Measurements from ENCODE around the gene RTKN2. TPM values are rescaled to one million over a fixed set of nuclear protein-coding genes. Genes with fewer than 3 reads are reported as not detected.

The RTKN2 gene
- total and polyA plus RNA-seq, 4 donors: 0.05 to 0.93 (median 0.17) TPM; not detected in 1

DNA sequence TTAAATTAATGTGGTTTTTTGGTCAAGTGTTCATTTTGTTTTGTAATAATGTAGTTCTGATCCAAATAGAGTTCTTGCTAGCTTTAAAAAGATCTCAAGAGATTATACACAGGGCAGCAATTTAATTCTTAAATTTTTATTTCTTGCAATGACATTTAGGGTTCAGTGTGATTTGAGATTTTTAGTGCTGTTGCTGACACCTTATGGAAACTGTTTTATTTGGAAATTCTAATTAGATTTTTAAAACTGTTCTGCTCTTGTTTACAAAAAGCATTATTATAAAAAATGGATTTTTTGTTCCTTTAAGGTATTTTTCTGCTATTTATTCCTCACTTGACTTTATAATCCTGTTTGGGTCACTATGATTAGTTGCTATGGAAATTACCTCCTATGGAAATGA lies 72.1 kb downstream of the RTKN2 start:
- H3K27me3 ChIP-seq (ENCODE audit: control insufficient read depth in 4 of 4, insufficient read depth in 4 of 4, low read length in 3 of 4): no peaks in the 10 kb centered on the region
- no peaks in the 10 kb centered on the region for H3K36me3 ChIP-seq (ENCODE audit: control insufficient read depth in 4 of 4, insufficient read depth in 3 of 4, low read depth in 1 of 4, low read length in 3 of 4)
- H3K9ac ChIP-seq (ENCODE audit: low read depth in 1 of 2, low read length in 2 of 2): no peak overlapping the region
- no peak overlapping the region for H3K4me3 ChIP-seq (ENCODE audit: low read depth in 1 of 3, low read length in 3 of 3)
- TF ChIP-seq REST (IDR thresholded peaks at IDR 0.05): no peak
- TF ChIP-seq, protein P1, sequence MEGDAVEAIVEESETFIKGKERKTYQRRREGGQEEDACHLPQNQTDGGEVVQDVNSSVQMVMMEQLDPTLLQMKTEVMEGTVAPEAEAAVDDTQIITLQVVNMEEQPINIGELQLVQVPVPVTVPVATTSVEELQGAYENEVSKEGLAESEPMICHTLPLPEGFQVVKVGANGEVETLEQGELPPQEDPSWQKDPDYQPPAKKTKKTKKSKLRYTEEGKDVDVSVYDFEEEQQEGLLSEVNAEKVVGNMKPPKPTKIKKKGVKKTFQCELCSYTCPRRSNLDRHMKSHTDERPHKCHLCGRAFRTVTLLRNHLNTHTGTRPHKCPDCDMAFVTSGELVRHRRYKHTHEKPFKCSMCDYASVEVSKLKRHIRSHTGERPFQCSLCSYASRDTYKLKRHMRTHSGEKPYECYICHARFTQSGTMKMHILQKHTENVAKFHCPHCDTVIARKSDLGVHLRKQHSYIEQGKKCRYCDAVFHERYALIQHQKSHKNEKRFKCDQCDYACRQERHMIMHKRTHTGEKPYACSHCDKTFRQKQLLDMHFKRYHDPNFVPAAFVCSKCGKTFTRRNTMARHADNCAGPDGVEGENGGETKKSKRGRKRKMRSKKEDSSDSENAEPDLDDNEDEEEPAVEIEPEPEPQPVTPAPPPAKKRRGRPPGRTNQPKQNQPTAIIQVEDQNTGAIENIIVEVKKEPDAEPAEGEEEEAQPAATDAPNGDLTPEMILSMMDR (IDR thresholded peaks at IDR 0.05; ENCODE audit: low read depth, low read length, missing input control): no peak
- TF ChIP-seq FOXA1 (IDR thresholded peaks at IDR 0.05): no peak
- TF ChIP-seq HNF4A (conservative IDR thresholded peaks at IDR 0.05): no peak
- no peak for TF ChIP-seq RAD21 (IDR thresholded peaks at IDR 0.05)
- no peak for TF ChIP-seq EGR1 (IDR thresholded peaks at IDR 0.05; ENCODE audit: low read depth in 2 of 2)
- TF ChIP-seq, protein P2, sequence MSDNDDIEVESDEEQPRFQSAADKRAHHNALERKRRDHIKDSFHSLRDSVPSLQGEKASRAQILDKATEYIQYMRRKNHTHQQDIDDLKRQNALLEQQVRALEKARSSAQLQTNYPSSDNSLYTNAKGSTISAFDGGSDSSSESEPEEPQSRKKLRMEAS (IDR thresholded peaks at IDR 0.05): no peak
- no peak for TF ChIP-seq ATF3 (IDR thresholded peaks at IDR 0.05)
- no peak for TF ChIP-seq NR2F2 (IDR thresholded peaks at IDR 0.05)
- no peak for TF ChIP-seq JUND (IDR thresholded peaks at IDR 0.05)
- TF ChIP-seq GABPA (IDR thresholded peaks at IDR 0.05 in 1 of 2, conservative IDR thresholded peaks at IDR 0.05 in 1 of 2): no peak
- TF ChIP-seq YY1 (IDR thresholded peaks at IDR 0.05): no peak
- TF ChIP-seq, protein P3, sequence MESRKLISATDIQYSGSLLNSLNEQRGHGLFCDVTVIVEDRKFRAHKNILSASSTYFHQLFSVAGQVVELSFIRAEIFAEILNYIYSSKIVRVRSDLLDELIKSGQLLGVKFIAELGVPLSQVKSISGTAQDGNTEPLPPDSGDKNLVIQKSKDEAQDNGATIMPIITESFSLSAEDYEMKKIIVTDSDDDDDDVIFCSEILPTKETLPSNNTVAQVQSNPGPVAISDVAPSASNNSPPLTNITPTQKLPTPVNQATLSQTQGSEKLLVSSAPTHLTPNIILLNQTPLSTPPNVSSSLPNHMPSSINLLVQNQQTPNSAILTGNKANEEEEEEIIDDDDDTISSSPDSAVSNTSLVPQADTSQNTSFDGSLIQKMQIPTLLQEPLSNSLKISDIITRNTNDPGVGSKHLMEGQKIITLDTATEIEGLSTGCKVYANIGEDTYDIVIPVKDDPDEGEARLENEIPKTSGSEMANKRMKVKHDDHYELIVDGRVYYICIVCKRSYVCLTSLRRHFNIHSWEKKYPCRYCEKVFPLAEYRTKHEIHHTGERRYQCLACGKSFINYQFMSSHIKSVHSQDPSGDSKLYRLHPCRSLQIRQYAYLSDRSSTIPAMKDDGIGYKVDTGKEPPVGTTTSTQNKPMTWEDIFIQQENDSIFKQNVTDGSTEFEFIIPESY (IDR thresholded peaks at IDR 0.05): no peak
- no peak for TF ChIP-seq FOXA2 (IDR thresholded peaks at IDR 0.05)
- DNase-seq (ENCODE audit: low spot score): no peak
- H3K4me1 ChIP-seq (ENCODE audit: control insufficient read depth in 4 of 4, insufficient read depth in 4 of 4, low read length in 3 of 4): no peaks in the 10 kb centered on the region
- no peak overlapping the region for H3K27ac ChIP-seq (ENCODE audit: low read depth in 1 of 2, low read length in 2 of 2)
- H3K9me3 ChIP-seq (ENCODE audit: control insufficient read depth in 4 of 4, low read length in 3 of 4): no peaks in the 10 kb centered on the region

DNA sequence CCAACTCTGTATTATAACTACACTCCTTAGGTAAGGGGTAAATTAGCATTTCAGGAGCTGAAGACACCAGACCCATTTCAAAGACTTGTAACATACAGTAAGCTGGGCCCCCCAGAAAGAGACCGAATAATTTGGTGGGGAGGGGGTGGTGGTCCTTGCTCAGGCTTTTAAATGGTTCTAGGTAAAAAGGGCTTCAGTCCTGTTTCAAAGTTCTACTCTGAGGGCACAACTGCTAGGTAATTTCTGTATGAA lies 73.0 kb downstream of the RTKN2 start:
- TF ChIP-seq JUND (IDR thresholded peaks at IDR 0.05): no peak
- TF ChIP-seq, protein P1 (IDR thresholded peaks at IDR 0.05; ENCODE audit: low read depth, low read length, missing input control): no peak
- TF ChIP-seq, protein P3 (IDR thresholded peaks at IDR 0.05): no peak
- no peak for TF ChIP-seq TAF1 (conservative IDR thresholded peaks at IDR 0.05)
- no peak for TF ChIP-seq FOXA2 (IDR thresholded peaks at IDR 0.05)
- TF ChIP-seq RAD21 (IDR thresholded peaks at IDR 0.05): no peak
- H3K27me3 ChIP-seq (ENCODE audit: control insufficient read depth in 4 of 4, insufficient read depth in 4 of 4, low read length in 3 of 4): no peaks in the 10 kb centered on the region
- no peak overlapping the region for H3K4me3 ChIP-seq (ENCODE audit: low read depth in 1 of 3, low read length in 3 of 3)
- no peak overlapping the region for H3K27ac ChIP-seq (ENCODE audit: low read depth in 1 of 2, low read length in 2 of 2)
- H3K36me3 ChIP-seq (ENCODE audit: control insufficient read depth in 4 of 4, insufficient read depth in 3 of 4, low read depth in 1 of 4, low read length in 3 of 4): no peaks in the 10 kb centered on the region
- no peak overlapping the region for H3K9ac ChIP-seq (ENCODE audit: low read depth in 1 of 2, low read length in 2 of 2)
- H3K4me1 ChIP-seq (ENCODE audit: control insufficient read depth in 4 of 4, insufficient read depth in 4 of 4, low read length in 3 of 4): no peaks in the 10 kb centered on the region
- H3K9me3 ChIP-seq (ENCODE audit: control insufficient read depth in 4 of 4, low read length in 3 of 4): no peaks in the 10 kb centered on the region
- WGBS: 77% methylated on average over 1 of the region's 1 CpG
- no peak for DNase-seq (ENCODE audit: low spot score)

All from liver (tissue), 9 donors.